ENCODE data around the gene SSPN. TPM values are rescaled to one million over a fixed set of nuclear protein-coding genes. Genes with fewer than 3 reads are reported as not detected.

Gene SSPN
- total RNA-seq, 1 experiment from 2014 or later, result 0.17 TPM

DNA sequence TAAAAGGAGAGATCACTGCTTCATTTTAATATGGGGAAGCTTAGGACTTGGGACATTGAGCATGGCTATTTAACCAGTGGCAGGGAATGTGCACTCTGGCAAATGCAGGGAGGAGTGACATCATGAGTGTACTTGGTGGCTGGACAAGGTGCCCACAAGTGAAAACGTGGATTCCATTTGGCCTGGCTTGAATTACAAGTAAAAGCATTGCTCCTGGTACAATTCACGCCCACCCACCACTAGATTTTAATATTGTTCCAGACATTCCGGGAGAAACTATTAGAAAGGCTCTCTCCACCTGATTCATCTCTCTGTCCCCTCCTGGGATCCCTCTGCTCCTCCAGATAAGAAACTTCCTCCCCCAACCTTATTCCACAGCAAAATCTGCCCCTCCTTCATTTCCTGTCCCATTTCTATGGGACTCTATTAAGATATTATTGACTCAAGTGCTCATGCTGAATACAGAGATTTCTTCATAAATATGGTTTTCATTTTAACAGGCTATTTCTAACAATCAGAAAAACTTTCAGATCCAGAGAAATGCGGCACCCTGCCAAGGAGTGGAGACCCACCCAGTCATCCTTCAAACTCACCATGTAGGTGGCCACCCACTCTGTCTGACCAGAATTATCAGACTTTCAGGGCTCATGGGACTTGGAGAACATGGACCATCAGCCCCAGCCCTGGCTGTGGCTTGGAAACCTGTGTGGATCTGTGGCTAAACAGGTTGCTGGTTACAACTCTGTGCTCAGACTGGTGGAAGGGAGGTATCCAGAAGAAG is 43.2 kb downstream of the SSPN start:
- ChIA-PET CTCF (no interaction called here), RAD21 (ENCODE audit: low non-redundant PET in 1 of 2, low total read pairs in 2 of 2, uncharacterized antibody in 2 of 2, unreplicated experiment in 2 of 2) (no interaction called here), POLR2A (no interaction called here)
- no peak overlapping the region for H3K4me3 ChIP-seq (replicated peaks in 1 of 2; ENCODE audit: low read depth in 1 of 2, low read length in 2 of 2)
- no peak overlapping the region for H2AFZ ChIP-seq (ENCODE audit: low read depth, low read length, poor library complexity, severe bottlenecking)
- no peak overlapping the region for H3K27ac ChIP-seq (ENCODE audit: low read depth, low read length)
- TF ChIP-seq POLR2A (IDR thresholded peaks at IDR 0.05; ENCODE audit: borderline replicate concordance, extremely low read depth, insufficient read depth, insufficient read length) (no peak), EZH2 (IDR thresholded peaks at IDR 0.05) (no peak), ZNF274 (IDR thresholded peaks at IDR 0.05; ENCODE audit: low read depth, low read length) (no peak), SP1 (IDR thresholded peaks at IDR 0.05; ENCODE audit: low read depth) (no peak), ZFX (IDR thresholded peaks at IDR 0.05) (no peak), JUND (IDR thresholded peaks at IDR 0.05) (no peak), RAD21 (IDR thresholded peaks at IDR 0.05; ENCODE audit: low read depth) (no peak), FOSL1 (IDR thresholded peaks at IDR 0.05; ENCODE audit: low read depth) (no peak), ELF1 (IDR thresholded peaks at IDR 0.05; ENCODE audit: borderline replicate concordance, low read depth) (no peak), ZBTB33 (IDR thresholded peaks at IDR 0.05; ENCODE audit: extremely low read depth, insufficient replicate concordance, low read length) (no peak), EZH2phosphoT487 (IDR thresholded peaks at IDR 0.05; ENCODE audit: borderline replicate concordance) (no peak), CEBPB (IDR thresholded peaks at IDR 0.05; ENCODE audit: low read depth) (no peak), EGR1 (IDR thresholded peaks at IDR 0.05; ENCODE audit: low read depth) (no peak), POLR2AphosphoS5 (IDR thresholded peaks at IDR 0.05; ENCODE audit: low read depth, low read length) (no peak), SIN3A (IDR thresholded peaks at IDR 0.05; ENCODE audit: low read depth) (no peak)
- TF ChIP-seq, protein P1, sequence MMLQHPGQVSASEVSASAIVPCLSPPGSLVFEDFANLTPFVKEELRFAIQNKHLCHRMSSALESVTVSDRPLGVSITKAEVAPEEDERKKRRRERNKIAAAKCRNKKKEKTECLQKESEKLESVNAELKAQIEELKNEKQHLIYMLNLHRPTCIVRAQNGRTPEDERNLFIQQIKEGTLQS (IDR thresholded peaks at IDR 0.05), result no peak
- TF ChIP-seq, protein P2, sequence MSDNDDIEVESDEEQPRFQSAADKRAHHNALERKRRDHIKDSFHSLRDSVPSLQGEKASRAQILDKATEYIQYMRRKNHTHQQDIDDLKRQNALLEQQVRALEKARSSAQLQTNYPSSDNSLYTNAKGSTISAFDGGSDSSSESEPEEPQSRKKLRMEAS (IDR thresholded peaks at IDR 0.05), result no peak
- TF ChIP-seq, protein P3, sequence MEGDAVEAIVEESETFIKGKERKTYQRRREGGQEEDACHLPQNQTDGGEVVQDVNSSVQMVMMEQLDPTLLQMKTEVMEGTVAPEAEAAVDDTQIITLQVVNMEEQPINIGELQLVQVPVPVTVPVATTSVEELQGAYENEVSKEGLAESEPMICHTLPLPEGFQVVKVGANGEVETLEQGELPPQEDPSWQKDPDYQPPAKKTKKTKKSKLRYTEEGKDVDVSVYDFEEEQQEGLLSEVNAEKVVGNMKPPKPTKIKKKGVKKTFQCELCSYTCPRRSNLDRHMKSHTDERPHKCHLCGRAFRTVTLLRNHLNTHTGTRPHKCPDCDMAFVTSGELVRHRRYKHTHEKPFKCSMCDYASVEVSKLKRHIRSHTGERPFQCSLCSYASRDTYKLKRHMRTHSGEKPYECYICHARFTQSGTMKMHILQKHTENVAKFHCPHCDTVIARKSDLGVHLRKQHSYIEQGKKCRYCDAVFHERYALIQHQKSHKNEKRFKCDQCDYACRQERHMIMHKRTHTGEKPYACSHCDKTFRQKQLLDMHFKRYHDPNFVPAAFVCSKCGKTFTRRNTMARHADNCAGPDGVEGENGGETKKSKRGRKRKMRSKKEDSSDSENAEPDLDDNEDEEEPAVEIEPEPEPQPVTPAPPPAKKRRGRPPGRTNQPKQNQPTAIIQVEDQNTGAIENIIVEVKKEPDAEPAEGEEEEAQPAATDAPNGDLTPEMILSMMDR (IDR thresholded peaks at IDR 0.05 in 2 of 3, conservative IDR thresholded peaks at IDR 0.05 in 1 of 3; ENCODE audit: borderline replicate concordance in 1 of 3, insufficient read depth in 1 of 3, low read depth in 2 of 3, low read length in 2 of 3), result no peak
- ATAC-seq (no peak), DNase-seq (ENCODE audit: low read depth, low spot score) (no peak)
- no TSS peak for BruUV-seq (replicated peaks)
- intact Hi-C loops (cut with micrococcal nuclease), result no loop called here
- H3K4me1 ChIP-seq (ENCODE audit: control insufficient read depth in 1 of 2, insufficient read depth in 2 of 2, low read length in 2 of 2), result no peaks in the 10 kb centered on the region
- no peaks in the 10 kb centered on the region for H4K20me1 ChIP-seq (ENCODE audit: insufficient read depth)
- no peak overlapping the region for H3K9ac ChIP-seq (ENCODE audit: low read length)
- no peaks in the 10 kb centered on the region for H3K27me3 ChIP-seq (ENCODE audit: insufficient read depth, low read length)
- no peaks in the 10 kb centered on the region for H3K9me2 ChIP-seq (ENCODE audit: insufficient read depth)
- H3K36me3 ChIP-seq (ENCODE audit: control insufficient read depth in 1 of 2, insufficient read depth in 2 of 2, low read length in 2 of 2), result no peaks in the 10 kb centered on the region
- no peaks in the 10 kb centered on the region; a peak in 1 of 4 replicates for H3K9me3 ChIP-seq (ENCODE audit: control insufficient read depth in 1 of 2, insufficient read depth in 1 of 2, low read depth in 1 of 2, low read length in 2 of 2)
- no peak overlapping the region for H3K4me2 ChIP-seq (ENCODE audit: low read length)
- H3K79me2 ChIP-seq (ENCODE audit: insufficient read depth, low read length), result no peaks in the 10 kb centered on the region

Measured in HCT116 (cell line).